NCI-H2107 (cell line): Measurements from ENCODE around the gene SV2A.
"Not testable (repeated sequence)": the region's sequence is repeated elsewhere in the genome, so short reads cannot be mapped to it uniquely, and the experiment has no call there.

Experiments used
- DNase-seq: peaks from one replicate; lab custom pipeline; 2025; lab: John Stamatoyannopoulos, UW

Gene SV2A

DNA sequence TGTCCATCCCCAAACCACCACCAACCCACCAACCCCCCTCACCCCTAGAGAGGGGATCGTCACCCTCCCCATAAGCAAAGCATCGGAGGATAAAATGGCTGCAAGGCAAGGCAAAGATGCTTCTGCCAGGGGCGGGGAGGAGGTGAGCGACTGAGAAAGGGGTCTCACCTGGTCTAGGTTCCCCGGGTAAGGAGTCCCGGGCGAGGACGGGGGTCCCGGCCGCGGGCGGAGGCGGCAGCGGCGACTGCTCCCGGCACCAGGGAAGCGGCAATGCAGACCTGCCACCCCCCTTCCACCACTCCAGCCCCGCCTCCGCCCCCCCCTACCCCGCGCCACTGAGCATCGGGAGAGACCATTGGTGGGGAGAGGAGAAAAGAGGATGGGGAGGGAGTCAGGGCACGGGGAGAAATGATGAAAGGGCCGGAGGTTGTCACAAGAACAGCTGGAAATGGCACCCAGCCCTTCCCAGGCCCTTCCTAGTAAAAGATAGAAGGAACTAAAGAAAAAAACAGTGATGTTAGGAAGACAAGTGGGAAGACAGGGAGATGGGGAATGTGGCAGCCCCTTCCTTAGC, at the start of gene SV2A:
SV2A (minus strand) TSS at position 274 of the 574 bp plus-strand sequence. CDS start 4,004 bp downstream, outside the sequence.
- DNase-seq: peak; percentile 31

- no peak for DNase-seq
Measured at GRCh38 chr1:149967041-149967440, 49.4 kb upstream of the SV2A start.

DNA sequence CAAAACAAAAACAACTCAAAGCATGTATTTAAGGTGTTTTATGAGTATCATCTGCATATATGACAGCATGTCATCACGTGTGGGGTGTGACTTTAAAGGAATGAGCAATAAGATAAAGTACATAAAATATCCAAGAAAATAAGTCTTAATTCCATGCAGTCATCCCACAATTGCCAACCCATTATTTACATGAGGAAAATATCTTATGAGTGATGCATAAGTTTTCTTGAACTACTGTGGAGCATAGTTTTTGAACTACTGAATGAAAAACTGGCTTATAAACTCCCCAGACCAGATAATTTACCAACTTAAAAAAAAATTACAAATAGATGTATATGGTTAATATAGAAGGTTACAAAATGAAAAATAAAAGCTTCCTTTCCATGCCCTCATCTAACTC, 48.8 kb upstream of the SV2A start:
- no peak for DNase-seq

DNA sequence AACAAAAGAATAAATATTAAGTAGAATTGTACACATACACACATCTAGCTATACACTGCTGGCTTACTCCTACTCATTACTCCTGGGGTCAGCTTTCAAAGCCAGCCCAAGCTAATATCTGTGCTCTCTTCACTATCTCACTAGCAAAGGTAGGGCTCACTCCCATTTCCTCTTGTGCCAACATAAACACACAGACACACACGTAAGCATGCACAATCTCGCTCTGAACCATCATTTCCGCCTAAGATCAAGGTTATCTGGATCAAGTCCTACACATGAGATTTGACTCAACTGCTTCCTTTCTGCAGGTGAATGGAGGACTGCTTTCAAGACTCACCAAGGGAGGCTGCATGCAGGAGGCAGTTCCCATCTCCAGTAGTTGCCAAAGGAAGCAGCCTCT, 47.8 kb upstream of the SV2A start:
- no peak for DNase-seq

- no peak for DNase-seq
Measured at GRCh38 chr1:149963358-149963757, 45.7 kb upstream of the SV2A start.

DNA sequence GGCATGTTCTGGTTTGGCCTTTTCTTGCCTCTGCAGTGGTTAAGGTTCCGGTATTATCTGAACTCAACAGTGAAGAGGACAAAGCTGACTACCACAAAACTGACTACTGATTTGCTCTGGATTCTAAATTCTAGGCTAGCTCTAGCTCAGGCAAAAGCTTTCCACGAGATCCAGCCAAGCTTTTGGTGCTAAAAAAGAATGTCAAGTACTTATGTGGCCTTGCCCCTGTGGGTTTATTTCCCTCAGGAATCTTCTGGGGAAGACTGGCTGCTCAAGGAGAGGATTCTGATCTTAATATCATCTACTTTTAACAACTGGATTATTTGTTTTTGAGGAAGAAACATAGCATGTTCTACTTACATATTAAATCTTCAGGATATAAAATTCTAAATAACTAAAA, 45.1 kb upstream of the SV2A start:
- DNase-seq: no peak

- peak; percentile 24 for DNase-seq
Measured at GRCh38 chr1:149962039-149962647, 44.5 kb upstream of the SV2A start.

- DNase-seq: not testable (repeated sequence)
Measured at GRCh38 chr1:149957548-149957947, 39.9 kb upstream of the SV2A start.

DNA sequence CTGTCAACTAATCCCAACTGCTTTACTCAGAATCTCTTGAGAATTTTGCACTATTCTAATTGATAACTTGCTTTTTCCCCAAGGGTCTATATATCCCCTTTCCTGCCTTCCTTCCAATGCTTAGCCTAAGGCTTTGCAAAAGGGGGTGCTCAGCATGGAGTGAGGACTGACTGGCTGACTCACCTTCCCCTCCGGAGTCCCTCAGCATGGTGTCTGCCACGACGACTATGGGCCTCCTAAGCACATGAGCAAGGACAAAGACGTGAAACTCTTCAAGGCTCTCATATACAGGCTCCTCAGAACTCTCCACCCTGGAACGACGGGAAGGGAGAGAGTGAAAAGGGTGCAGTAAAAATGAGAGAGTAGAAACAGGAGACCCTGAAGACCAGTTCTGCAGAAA, 32.3 kb upstream of the SV2A start:
- no peak for DNase-seq

DNA sequence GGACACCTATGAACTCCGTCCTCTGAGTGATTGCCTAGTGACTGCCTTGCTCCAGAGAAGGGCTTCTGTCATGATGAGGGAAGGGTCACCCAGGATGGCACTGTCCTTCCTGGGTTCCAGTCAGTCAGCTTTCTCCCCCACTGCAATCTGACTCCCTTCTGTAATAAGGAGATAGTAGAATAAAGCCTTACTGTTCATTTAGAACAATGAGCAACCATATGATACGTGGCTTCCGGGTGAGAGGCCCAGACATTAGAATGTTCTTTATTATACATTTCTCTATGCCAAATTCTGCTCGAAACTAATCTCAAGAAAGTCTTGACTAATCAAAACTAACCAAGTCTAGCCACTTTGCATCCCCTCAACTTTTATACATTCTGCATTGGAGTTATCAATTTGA, 27.6 kb upstream of the SV2A start:
- DNase-seq: no peak

- no peak for DNase-seq
Measured at GRCh38 chr1:149942885-149943284, 25.2 kb upstream of the SV2A start.

DNA sequence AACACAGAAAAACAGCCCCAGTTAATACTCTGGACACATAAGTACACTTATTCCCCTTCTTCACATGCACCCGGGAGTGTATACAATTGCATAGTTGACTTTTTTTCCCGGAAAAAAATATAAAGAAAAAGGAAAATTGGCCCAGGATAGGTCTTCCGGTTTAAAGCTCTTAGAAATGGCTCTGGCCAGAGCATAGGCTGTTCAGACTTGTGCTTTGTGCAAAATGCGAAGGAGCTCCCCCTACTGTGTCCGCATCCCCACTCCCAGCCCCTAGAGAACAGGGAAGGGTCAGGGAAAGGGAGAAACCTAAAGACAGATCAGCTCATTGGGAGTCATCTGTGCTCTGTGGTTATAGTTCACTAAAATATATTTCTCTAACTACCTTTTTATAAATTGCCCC, 24.6 kb upstream of the SV2A start:
- DNase-seq: no peak

- DNase-seq: no peak
Measured at GRCh38 chr1:149940427-149940826, 22.8 kb upstream of the SV2A start.

DNA sequence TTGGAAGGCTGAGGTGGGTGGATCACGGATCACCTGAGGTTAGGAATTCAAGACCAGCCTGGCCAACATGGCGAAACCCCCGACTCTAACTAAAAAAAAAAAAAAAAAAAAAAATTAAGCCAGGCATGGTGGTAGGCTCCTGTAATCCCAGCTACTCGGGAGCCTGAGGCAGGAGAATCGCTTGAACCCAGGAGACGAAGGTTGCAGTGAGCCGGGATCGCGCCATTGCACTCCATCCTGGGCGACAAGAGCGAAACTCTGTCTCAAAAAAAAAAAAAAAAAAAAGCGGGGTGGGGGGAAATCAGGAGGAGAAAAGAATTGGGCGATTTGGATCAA, 21.0 kb upstream of the SV2A start:
- DNase-seq: not testable (repeated sequence)

DNA sequence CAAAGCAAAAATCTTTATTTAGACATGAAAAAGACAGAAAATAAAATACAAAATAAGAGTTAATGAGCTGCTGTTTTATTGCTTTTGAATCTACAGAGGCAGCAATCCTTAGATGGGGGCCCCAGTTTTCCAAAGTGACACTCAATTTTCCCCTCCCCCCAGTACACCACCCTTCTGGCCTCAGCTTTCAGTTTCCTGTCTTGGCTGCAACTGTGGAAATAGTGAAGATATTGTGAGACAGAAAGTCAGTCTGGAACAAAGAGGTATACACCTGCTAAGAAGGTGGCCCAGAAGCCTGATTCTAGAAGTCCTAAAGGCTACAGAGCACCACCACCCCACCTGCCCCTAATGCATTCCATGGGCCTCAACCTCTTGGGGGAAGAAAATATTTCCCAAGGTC, 20.1 kb upstream of the SV2A start:
- DNase-seq: no peak

DNA sequence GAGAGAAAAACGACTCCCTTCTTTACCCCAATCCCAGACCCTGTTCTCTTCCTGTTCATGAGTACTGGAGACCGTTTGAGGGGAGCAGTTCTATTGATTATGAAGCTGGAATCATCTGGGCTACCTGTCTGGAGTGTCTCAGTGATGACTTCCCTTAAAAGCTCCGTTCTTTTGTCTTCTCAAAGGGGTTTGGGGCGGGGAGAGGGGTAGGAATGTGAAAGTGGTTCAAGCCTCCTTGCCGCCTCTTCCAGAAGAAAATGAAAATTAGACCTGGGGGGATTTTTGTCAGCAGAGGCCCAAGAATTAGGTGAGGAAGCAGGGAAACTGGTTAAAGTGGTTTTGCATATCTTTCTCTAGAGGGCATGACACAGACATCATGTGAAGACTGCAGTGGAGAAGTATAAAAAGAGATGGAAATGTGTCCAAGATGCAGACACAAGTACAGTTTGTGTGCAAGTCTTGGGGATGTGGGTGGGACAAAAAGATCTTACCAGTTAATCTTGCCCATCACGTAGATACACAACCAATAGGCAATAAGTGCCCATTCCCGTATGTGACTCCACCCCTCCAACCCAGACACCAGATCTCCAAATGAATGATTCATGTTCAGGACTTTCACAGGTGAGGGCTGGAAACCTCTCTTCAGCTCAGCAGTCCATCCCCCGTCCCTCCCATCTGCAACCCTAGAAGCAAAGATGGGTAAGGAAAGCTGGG, 19.5 kb upstream of the SV2A start:
- peak; percentile 18 for DNase-seq

DNA sequence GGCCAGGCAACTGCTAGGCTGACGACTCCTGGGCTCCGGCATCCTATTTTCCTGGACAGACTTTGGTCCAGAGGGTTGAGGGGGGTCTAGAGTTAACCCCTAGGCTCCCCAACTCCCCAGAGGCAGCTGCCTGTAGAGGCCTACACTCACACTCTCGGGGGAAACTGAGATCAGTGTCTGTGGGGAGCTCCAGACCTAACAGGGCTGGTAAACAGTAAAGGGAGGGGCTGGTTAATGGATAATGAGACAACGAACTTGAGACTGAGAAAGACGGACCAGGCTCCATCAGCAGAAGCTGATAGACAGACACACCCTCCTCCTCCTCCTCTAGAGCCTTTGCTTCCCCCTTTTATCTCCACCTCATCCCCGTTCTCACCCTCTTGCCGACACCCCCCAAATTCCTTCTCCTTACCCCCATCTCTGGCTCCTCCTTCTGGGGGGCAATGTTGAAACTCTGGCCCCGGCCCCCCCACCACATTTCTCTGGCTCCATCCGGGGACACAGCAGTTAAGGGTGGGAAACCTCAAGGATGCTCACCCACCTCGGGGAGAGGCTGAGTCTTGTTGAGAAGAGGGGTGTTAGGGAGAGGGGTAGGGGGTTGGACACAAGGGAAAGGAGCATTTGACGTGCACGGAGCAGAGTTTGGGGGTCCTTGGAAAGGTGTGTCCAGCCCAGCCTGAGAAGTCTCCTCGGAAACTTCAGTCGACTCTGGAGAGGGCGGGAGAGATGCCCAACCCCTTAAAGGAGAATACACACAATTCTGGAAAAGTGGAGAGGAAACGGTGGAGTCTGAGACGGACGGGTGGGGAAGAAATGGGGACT, 18.7 kb upstream of the SV2A start, which contains the start of gene MTMR11:
MTMR11 (minus strand) TSS at position 710 of the 822 bp plus-strand sequence; CDS start at position 478, 232 bp downstream.
- DNase-seq: no peak

GRCh38 chr1:149934356-149934755, 16.7 kb upstream of the SV2A start:
- DNase-seq: no peak

GRCh38 chr1:149933208-149933607, 15.6 kb upstream of the SV2A start:
- DNase-seq: no peak

DNA sequence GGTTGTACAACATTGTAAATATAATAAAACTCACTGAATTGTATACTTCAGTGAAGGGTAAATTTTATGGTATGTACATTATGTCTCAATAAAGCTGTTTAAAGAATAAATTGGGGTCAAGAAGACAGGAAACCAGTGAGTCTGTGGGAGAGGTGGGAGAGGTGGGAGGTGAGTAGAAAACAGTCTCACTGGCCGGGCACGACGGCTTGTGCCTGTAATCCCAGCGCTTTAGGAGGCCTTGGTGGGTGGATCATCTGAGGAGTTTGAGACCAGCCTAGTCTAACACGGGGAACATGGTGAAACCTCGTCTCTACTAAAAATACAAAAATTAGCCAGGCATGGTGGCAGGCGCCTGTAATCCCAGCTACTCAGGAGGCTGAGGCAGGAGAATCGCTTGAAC, 14.8 kb upstream of the SV2A start:
- no peak for DNase-seq

DNA sequence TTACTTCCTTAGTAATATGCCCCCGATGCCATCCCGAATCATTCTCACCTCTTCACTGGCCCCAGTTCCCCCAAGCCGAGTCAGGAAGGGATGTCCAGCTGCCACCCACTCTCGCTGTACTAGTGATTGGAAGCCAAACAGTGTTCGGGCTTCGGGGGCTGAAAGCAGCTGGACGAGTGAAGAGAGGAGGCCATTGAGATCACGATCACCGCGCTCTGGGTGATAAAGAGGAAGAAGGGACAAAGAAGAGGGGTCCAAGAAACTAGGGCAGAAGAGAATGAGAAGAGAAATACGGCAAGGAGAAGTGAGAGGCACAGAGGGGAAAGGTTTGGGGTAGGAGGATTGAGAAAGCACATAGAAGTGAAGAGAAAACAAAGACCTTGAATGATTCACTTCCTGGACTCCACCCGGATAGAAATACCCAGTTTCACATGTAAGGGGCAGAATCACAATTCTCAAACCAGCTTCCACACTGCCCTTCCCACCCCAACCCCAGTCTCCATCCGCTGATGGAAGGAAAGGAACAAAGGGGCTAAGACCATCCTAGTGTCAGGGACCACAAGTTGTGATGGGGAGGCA, 13.7 kb upstream of the SV2A start:
- DNase-seq: no peak

GRCh38 chr1:149929856-149930255, 12.2 kb upstream of the SV2A start:
- DNase-seq: no peak
